Activated naive CD4-positive, alpha-beta T cell treated with anti-CD3 and anti-CD28 coated beads, Interleukin-2, amount 10 ng/mL, durations not matched to agents 7 days and 5 days (primary cell): ENCODE results near the gene CXXC5.
A peak's percentile ranks its signal among the peaks of the same experiment; 100 is the strongest.

Experiments used
- CTCF ChIA-PET: fragments of 350-600 bp; sonication (Branson Sonifier 250); formaldehyde crosslinking; loops from one replicate; lab custom pipeline; 2021; ENCODE audit warnings: antibody characterized with exemption; lab: Charles Lee
- DNase-seq: peaks from one replicate; pipeline ENCODE4 v3.0.0-alpha.2; 2020
- H3K27ac Mint-ChIP-seq: one replicate; pipeline ENCODE4 v1.8.0; 2021; ENCODE audit warnings: mild to moderate bottlenecking, moderate library complexity, mixed read lengths
- H3K27me3 Mint-ChIP-seq: one replicate; pipeline ENCODE4 v1.8.0; 2021; ENCODE audit warnings: mild to moderate bottlenecking, mixed read lengths
- H3K36me3 Mint-ChIP-seq: one replicate; pipeline ENCODE4 v1.8.0; 2021; ENCODE audit warnings: mixed read lengths
- H3K4me1 Mint-ChIP-seq: one replicate; pipeline ENCODE4 v1.8.0; 2021; ENCODE audit warnings: mixed read lengths
- H3K4me3 Mint-ChIP-seq: one replicate; pipeline ENCODE4 v1.8.0; 2021; ENCODE audit warnings: mild to moderate bottlenecking, moderate library complexity, mixed read lengths
- H3K9me3 Mint-ChIP-seq: one replicate; pipeline ENCODE4 v1.8.0; 2021; ENCODE audit warnings: mixed read lengths

The CXXC5 gene

DNA sequence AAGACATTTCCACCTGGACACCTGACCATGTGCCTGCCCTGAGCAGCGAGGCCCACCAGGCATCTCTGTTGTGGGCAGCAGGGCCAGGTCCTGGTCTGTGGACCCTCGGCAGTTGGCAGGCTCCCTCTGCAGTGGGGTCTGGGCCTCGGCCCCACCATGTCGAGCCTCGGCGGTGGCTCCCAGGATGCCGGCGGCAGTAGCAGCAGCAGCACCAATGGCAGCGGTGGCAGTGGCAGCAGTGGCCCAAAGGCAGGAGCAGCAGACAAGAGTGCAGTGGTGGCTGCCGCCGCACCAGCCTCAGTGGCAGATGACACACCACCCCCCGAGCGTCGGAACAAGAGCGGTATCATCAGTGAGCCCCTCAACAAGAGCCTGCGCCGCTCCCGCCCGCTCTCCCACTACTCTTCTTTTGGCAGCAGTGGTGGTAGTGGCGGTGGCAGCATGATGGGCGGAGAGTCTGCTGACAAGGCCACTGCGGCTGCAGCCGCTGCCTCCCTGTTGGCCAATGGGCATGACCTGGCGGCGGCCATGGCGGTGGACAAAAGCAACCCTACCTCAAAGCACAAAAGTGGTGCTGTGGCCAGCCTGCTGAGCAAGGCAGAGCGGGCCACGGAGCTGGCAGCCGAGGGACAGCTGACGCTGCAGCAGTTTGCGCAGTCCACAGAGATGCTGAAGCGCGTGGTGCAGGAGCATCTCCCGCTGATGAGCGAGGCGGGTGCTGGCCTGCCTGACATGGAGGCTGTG is 32.4 kb downstream of the CXXC5 start:
- Mint-ChIP-seq H3K9me3 (no peaks in the 10 kb centered on the region), H3K27me3 (peaks cover 41% of the 10 kb centered on the region), H3K4me1 (peaks cover 7% of the 10 kb centered on the region), H3K4me3 (no peak overlapping the region), H3K27ac (peak overlapping the region; percentile 7), H3K36me3 (no peaks in the 10 kb centered on the region)
- CTCF ChIA-PET = no interaction called here
- DNase-seq = no peak

DNA sequence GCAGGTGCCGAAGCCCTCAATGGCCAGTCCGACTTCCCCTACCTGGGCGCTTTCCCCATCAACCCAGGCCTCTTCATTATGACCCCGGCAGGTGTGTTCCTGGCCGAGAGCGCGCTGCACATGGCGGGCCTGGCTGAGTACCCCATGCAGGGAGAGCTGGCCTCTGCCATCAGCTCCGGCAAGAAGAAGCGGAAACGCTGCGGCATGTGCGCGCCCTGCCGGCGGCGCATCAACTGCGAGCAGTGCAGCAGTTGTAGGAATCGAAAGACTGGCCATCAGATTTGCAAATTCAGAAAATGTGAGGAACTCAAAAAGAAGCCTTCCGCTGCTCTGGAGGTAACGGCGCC is 32.9 kb downstream of the CXXC5 start:
- DNase-seq = no peak
- Mint-ChIP-seq H3K4me3 (no peak overlapping the region), H3K36me3 (no peaks in the 10 kb centered on the region), H3K27me3 (peaks cover 46% of the 10 kb centered on the region), H3K27ac (no peak overlapping the region), H3K9me3 (no peaks in the 10 kb centered on the region), H3K4me1 (peaks cover 7% of the 10 kb centered on the region)
- CTCF ChIA-PET = no interaction called here

DNA sequence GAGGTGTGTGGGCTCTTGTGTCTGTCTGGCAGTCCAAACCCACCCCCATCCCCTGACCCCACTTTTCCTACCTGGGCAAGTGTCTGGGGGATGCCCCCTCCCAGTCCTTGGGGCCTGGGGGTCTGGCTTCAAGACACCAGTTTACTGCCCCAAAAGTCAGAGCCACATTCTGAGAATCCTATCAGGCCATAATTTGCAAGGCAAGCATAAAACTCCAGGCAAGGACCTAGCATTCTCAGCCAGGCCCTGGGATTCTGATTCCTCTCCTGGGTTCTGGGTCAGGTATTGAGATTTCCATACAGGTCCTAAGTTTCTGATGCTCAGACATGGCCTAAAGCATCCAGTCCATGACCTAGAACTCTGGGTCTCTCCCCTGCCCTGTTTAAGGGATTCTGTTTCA is 33.3 kb downstream of the CXXC5 start:
- Mint-ChIP-seq H3K9me3 (no peaks in the 10 kb centered on the region), H3K27me3 (peaks cover 45% of the 10 kb centered on the region), H3K36me3 (no peaks in the 10 kb centered on the region), H3K27ac (no peak overlapping the region), H3K4me1 (peaks cover 7% of the 10 kb centered on the region), H3K4me3 (no peak overlapping the region)
- CTCF ChIA-PET = no interaction called here
- no peak for DNase-seq

DNA sequence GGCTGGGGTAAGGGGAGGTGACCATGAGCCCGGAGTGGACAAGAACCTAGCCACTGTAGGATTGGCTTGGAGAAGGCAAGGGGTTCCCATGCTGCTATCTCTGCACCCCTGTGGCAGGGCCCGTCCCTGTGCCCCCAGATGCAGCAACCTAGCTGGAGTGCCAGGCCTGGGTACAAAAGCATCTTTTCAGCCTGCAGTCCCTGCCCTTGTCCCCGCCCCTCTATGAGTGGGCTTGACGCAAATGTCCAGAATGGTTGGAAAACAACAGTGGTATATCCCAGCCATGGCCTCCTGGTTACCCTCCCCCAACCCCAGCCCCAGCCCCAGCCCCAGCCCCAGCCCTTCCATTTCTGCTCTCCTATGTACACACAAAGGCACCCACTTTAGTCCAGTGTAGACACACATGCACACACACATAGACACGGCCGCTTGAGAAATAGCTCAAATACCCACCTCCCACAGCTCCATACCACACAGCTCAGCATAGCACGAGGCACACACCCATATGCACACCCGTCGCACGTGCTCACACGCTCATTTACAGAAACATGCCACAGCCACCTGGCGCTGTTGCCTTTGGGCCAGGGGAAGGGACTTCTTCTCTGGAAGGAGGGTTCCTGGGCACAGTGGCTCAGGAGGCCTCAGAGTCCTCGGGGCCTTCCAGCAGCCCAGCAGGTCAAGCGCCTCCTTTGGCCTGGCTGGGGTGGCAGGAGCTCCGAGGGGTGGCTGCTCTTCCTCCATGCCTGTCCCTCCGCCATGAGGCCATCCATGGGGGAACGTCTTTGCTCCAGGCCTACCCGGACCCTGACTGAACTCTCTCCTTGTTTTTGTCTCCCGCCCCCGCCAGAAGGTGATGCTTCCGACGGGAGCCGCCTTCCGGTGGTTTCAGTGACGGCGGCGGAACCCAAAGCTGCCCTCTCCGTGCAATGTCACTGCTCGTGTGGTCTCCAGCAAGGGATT is 34.1 kb downstream of the CXXC5 start:
- Mint-ChIP-seq H3K27me3 (peaks cover 44% of the 10 kb centered on the region), H3K27ac (no peak overlapping the region), H3K9me3 (no peaks in the 10 kb centered on the region), H3K4me1 (peaks cover 7% of the 10 kb centered on the region), H3K4me3 (no peak overlapping the region), H3K36me3 (no peaks in the 10 kb centered on the region)
- CTCF ChIA-PET = no interaction called here
- no peak for DNase-seq

DNA sequence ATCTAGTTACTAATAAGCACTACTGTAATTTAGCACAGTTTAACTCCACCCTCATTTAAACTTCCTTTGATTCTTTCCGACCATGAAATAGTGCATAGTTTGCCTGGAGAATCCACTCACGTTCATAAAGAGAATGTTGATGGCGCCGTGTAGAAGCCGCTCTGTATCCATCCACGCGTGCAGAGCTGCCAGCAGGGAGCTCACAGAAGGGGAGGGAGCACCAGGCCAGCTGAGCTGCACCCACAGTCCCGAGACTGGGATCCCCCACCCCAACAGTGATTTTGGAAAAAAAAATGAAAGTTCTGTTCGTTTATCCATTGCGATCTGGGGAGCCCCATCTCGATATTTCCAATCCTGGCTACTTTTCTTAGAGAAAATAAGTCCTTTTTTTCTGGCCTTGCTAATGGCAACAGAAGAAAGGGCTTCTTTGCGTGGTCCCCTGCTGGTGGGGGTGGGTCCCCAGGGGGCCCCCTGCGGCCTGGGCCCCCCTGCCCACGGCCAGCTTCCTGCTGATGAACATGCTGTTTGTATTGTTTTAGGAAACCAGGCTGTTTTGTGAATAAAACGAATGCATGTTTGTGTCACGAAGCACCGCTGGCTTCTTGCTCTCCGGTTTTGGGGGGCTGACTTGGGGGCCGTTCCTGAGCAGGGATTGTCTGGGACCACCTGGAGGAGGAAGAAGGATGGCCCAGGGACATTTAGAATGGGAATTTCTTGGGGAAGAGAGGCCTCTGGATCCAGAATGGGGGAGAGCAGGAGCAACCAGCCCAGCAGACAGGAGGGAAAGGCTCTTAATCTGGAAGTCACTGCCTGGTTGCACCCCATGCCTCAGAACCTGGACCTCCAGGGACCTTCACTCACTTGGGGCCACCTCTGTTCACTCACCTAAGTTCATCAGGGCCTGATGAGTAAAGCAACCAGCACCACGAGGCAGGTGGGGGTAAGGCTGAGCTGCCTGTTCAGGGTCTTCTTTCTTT is 35.4 kb downstream of the CXXC5 start:
- no peak overlapping the region for H3K27ac Mint-ChIP-seq
- peaks cover 44% of the 10 kb centered on the region for H3K27me3 Mint-ChIP-seq
- no peak overlapping the region for H3K4me3 Mint-ChIP-seq
- DNase-seq = no peak
- peaks cover 7% of the 10 kb centered on the region for H3K4me1 Mint-ChIP-seq
- H3K9me3 Mint-ChIP-seq = no peaks in the 10 kb centered on the region
- CTCF ChIA-PET = interaction anchor here (0.7 to 1.4 kb wide), 2 partner anchors 18 to 48 kb away, joined by 3 read pairs; no protein-coding TSS in a partner anchor
- H3K36me3 Mint-ChIP-seq = no peaks in the 10 kb centered on the region

DNA sequence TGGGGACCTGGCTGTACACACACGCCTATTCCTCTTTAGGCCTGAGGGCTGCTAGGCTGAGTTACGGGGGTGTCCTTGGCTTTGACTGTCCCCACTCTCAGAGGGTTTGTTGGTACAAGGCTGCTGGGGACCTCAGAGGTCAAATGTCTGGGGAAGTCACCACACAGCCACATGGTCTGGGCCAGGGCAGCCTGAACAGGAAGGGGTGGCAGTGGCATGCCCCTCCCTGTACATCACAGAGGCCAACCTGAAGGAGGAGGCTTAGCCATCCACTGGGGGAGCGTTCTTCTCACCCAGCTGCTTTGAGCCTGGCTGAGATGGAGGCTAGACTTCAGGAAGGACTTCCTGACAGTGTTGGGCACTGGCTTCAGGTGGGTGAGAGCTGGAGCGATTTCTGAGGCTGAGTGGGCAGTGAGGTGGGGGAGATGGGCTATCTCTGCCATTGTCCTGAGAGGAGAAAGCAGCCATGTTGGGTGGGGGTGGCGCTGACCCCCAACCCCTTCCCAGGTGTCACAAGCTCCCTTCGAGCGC is 36.3 kb downstream of the CXXC5 start:
- Mint-ChIP-seq H3K4me1 (peaks cover 7% of the 10 kb centered on the region), H3K27ac (no peak overlapping the region), H3K4me3 (no peak overlapping the region), H3K36me3 (no peaks in the 10 kb centered on the region), H3K9me3 (no peaks in the 10 kb centered on the region), H3K27me3 (peaks cover 46% of the 10 kb centered on the region)
- no peak for DNase-seq
- CTCF ChIA-PET = interaction anchor here (0.7 to 1.4 kb wide), 2 partner anchors 18 to 48 kb away, joined by 3 read pairs; no protein-coding TSS in a partner anchor

DNA sequence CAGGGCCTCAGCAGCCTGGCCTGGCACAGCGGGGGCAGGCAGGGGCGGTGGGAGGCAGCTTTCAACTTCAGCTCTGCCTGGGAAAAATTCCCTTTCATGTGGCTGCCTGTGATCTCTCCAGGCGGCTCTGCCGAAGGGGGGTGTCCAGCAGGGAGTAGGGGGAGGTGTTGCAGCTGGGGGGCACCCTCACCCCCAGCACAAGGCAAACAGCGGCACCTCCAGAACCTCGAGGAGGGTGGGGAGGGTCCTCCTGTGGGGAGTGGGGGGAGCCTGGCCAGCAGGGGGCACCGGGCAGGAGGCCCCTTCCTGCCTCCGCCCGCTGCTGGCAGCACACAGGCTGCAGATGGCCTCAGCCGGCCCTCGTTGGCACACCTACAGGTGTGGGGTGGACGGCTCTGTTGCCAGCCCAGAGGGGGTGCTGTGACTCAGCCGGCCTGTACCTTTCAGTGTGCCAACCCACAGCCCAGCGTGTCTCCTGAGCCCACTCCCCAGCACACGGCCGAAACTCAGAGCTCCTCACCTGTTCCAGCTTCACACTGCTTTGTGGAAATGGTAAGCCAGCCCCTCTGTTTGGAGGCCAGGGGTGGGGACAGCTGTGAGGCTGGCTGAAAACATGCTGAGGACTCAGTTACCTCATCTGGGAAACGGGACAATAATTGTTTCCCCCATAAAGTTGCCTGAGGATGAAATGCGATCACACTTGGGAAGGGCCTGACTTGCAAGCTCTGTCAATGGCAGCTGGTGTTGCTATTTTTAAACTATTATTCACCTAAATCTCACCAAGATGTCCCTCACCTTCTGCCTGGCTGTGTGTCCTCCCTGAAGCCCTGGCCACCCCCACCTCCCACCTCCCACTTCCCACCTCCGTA is 37.0 kb downstream of the CXXC5 start:
- Mint-ChIP-seq H3K9me3 (no peaks in the 10 kb centered on the region), H3K27me3 (peaks cover 47% of the 10 kb centered on the region), H3K4me3 (no peak overlapping the region), H3K36me3 (no peaks in the 10 kb centered on the region), H3K27ac (no peak overlapping the region), H3K4me1 (peaks cover 7% of the 10 kb centered on the region)
- CTCF ChIA-PET = interaction anchor here (0.6 to 1.4 kb wide), 4 partner anchors 15 to 86 kb away, joined by 3 to 4 read pairs (median 4); no protein-coding TSS in a partner anchor
- no peak for DNase-seq

DNA sequence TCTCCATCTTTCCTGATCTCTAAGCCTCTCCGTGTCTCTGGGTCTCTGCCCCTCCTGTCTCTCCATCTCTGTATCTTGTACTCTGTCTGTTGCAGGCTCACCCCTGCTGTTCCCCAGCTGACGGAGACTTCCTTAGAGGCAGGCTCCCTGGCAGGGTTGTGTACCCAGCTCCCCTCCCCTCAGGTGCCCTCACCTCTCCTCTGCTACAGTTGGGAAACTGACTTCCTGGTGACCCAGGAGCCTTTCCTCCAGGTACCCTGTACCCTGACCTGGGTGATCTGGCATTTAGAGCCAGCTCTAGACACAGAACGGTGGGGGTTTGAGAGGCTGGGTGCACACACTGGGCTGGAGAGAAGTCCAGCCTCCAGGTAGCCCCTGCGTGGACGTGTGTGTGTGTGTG is 37.7 kb downstream of the CXXC5 start:
- H3K4me1 Mint-ChIP-seq = peaks cover 7% of the 10 kb centered on the region
- H3K27me3 Mint-ChIP-seq = peaks cover 55% of the 10 kb centered on the region
- DNase-seq = no peak
- CTCF ChIA-PET = interaction anchor here (0.6 to 1.2 kb wide), 3 partner anchors 16 to 87 kb away, joined by 3 to 4 read pairs (median 4); no protein-coding TSS in a partner anchor
- no peak overlapping the region for H3K4me3 Mint-ChIP-seq
- H3K9me3 Mint-ChIP-seq = no peaks in the 10 kb centered on the region
- H3K27ac Mint-ChIP-seq = no peak overlapping the region
- no peaks in the 10 kb centered on the region for H3K36me3 Mint-ChIP-seq

DNA sequence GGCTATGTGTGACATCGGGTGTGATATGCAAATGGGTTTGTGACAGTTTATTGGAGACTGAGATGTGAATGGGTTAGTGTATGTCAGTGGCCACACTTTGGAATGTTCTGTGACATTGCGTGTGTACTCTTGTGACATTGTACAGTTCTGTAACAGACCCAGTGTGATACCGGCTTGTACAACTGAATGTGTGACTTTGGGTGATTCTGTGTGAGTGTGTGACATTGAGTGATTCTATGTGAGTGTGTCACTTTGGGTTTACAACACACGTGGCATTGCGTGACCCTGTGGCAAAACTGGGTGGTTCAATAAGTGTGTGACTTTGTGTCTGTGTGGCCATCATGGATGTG is 38.2 kb downstream of the CXXC5 start:
- CTCF ChIA-PET = no interaction called here
- Mint-ChIP-seq H3K4me1 (peaks cover 7% of the 10 kb centered on the region), H3K4me3 (no peak overlapping the region), H3K27me3 (peaks cover 60% of the 10 kb centered on the region), H3K9me3 (no peaks in the 10 kb centered on the region), H3K27ac (no peak overlapping the region), H3K36me3 (no peaks in the 10 kb centered on the region)
- no peak for DNase-seq

DNA sequence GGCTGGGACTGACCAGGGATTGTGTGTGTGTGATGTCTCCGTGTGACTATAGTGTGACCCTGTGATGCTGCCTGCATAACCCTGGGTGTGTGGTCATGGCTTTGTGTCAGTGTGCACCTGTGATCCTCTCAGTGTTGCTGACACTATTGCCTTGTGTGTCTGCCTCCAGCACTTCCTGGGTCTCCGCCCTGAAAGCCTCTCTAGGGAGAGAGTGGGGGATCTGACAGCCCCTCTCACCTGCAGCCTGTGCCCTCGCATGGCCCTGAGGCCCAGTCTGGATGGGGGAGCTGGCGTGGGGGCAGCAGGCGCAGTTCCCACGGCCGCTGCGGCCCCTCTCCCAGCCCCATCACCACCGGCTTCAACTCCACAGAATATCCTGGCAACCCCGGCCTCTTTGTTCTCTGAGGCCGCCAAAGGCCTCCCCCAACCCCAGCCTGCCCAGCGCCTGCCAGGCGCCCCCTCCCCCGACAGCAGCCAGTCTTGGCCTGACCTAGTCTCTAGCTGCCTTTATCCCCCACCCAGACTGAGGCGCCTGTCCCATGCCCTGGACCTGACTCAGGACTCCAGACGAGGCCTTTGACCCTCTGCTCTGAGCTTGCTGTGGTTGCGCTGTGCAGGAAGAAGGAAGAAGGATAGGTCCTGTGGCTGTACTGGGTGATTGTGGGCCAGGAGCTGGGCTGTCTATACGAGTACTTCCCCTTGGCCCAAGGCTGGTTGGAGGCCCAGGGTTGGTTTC is 38.7 kb downstream of the CXXC5 start:
- Mint-ChIP-seq H3K27ac (no peak overlapping the region), H3K9me3 (no peaks in the 10 kb centered on the region), H3K4me3 (no peak overlapping the region), H3K36me3 (no peaks in the 10 kb centered on the region), H3K27me3 (peaks cover 65% of the 10 kb centered on the region), H3K4me1 (peaks cover 7% of the 10 kb centered on the region)
- no peak for DNase-seq
- CTCF ChIA-PET = interaction anchor here (7.6 kb wide), 1 partner anchor 52 kb away, joined by 113 read pairs; no protein-coding TSS in a partner anchor

DNA sequence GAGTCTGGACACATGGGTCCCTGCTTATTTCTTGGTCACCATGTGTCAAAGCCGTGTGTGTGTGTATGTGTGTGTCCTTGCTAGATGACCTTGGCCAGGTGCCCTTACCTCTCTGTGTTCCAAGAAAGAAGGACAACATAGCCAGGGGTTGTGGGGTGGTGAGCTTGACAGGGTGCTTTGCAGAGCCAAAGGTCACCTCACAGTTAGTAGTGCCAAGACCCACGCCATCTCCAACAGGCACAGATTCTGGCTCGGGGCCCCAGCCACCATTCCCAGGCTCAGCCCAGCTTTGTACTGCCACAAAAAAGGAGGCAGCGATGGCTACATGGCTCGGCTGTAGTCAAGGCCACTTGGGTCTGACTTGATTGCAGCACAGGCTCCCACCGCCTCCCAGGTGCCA is 39.5 kb downstream of the CXXC5 start:
- H3K9me3 Mint-ChIP-seq = no peaks in the 10 kb centered on the region
- H3K27ac Mint-ChIP-seq = no peak overlapping the region
- peaks cover 7% of the 10 kb centered on the region for H3K4me1 Mint-ChIP-seq
- no peak for DNase-seq
- no peaks in the 10 kb centered on the region for H3K36me3 Mint-ChIP-seq
- H3K27me3 Mint-ChIP-seq = peaks cover 63% of the 10 kb centered on the region
- no peak overlapping the region for H3K4me3 Mint-ChIP-seq
- CTCF ChIA-PET = interaction anchor here (4.5 to 7.6 kb wide), 2 partner anchors 43 to 53 kb away, joined by 12 to 113 read pairs; no protein-coding TSS in a partner anchor

DNA sequence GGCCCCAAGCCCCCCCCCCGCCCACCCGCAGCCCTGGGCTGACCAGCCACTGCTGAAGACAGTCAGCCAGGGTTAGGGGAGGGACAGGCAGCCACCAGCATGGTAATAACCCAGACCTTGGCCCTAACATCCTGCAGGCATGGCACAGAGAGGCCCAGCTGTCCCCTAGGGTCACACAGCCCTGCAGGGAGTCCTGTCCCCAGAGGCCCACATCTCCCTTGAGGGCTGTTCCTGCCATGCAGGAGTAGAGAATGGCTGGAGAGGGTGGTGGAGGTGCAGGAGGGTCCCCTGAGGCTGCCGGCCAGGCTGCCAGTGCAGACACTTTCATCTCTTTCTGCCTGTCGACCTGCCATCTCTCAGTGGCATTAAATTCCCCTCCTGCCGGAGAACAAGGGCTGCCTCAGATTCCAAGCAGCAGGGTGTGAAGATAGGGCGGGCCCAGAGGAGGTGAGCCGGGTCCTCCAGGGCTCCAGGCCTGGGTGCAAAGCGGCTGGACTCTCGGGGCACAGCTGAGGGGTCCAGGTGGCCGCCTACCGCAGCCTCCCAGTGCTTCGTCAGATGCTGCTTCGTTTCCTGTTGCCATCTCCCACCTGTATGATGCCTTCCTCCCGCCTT is 40.0 kb downstream of the CXXC5 start:
- peaks cover 5% of the 10 kb centered on the region for H3K4me1 Mint-ChIP-seq
- peaks cover 61% of the 10 kb centered on the region for H3K27me3 Mint-ChIP-seq
- no peak overlapping the region for H3K27ac Mint-ChIP-seq
- DNase-seq = no peak
- H3K36me3 Mint-ChIP-seq = no peaks in the 10 kb centered on the region
- no peak overlapping the region for H3K4me3 Mint-ChIP-seq
- CTCF ChIA-PET = interaction anchor here (4.5 to 7.6 kb wide), 2 partner anchors 43 to 54 kb away, joined by 12 to 113 read pairs; no protein-coding TSS in a partner anchor
- no peaks in the 10 kb centered on the region for H3K9me3 Mint-ChIP-seq
